Measurements from ENCODE around the gene AASS. TPM values are rescaled to one million over a fixed set of nuclear protein-coding genes. Genes with fewer than 3 reads are reported as not detected.

AASS gene
- total and polyA plus RNA-seq, 2 donors (not counting 3 experiments of a cell fraction or from before 2014, with no cell fraction given) = 11.1 to 27.8 TPM

DNA sequence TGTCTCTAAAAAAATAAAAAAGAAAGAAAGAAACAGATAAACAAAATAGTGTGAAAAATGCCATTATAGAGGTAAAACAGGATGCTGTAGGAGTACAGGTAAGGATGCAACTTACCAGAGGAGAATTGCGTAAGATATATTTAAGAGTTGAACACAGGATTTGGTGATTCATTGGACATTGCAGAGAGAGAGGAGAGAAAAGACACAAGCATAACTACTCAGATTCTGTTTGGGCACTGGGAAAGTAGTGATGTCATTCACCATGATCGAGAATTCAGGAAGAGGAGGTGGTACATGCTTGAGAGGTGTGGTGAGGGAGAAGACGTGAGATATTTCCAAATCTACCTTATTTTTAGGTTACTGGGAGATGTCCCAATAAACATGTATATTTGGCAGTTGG is 97.6 kb downstream of the AASS start:
- Histone ChIP-seq H3K27me3 (ENCODE audit: control insufficient read depth in 2 of 2, insufficient read depth in 2 of 2, low read length in 2 of 2) (no peaks in the 10 kb centered on the region), H3K4me1 (ENCODE audit: control insufficient read depth, extremely low read depth, insufficient read depth, low read length) (no peaks in the 10 kb centered on the region), H3K36me3 (ENCODE audit: control insufficient read depth in 2 of 2, extremely low read depth in 1 of 2, insufficient read depth in 2 of 2, low read length in 2 of 2) (no peaks in the 10 kb centered on the region), H3K79me2 (ENCODE audit: control insufficient read depth, insufficient read depth, low read length) (no peaks in the 10 kb centered on the region), H4K20me1 (replicated peaks; ENCODE audit: control insufficient read depth, extremely low read depth, insufficient read depth, low read length) (no peaks in the 10 kb centered on the region), H3K4me3 (replicated peaks in 1 of 3; ENCODE audit: insufficient read depth in 1 of 3, low read depth in 1 of 3, low read length in 3 of 3) (no peak overlapping the region), H3K9ac (replicated peaks; ENCODE audit: extremely low read depth, insufficient read depth, low read length) (no peak overlapping the region), H3K27ac (ENCODE audit: insufficient read depth, low read depth, low read length) (no peak overlapping the region), H3K9me3 (replicated peaks; ENCODE audit: control insufficient read depth, insufficient read depth, low read length) (no peaks in the 10 kb centered on the region), H3K9me1 (replicated peaks; ENCODE audit: control insufficient read depth, extremely low read depth, insufficient read depth, low read length) (no peaks in the 10 kb centered on the region), H2AFZ (ENCODE audit: low read depth, low read length) (no peak overlapping the region), H3K4me2 (ENCODE audit: insufficient read depth, low read length) (no peak overlapping the region)
- ChIA-PET POLR2A (no interaction called here), CTCF (no interaction called here)
- dilution Hi-C loops (cut with MboI; ENCODE audit: extremely low pct_ligation_motif_present, low sequenced_read_pairs) (no loop called here), intact Hi-C loops (cut with micrococcal nuclease) (no loop called here)
- no peak for FAIRE-seq
- DNase-seq (ENCODE audit: low read depth, low spot score) = no peak
- BruUV-seq (replicated peaks) = no TSS peak
- TF ChIP-seq JUN (IDR thresholded peaks at IDR 0.05; ENCODE audit: borderline replicate concordance, insufficient read depth, insufficient read length, low read depth) = no peak
- no peak for TF ChIP-seq POLR2A (IDR thresholded peaks at IDR 0.05; ENCODE audit: low read depth, low read length)
- TF ChIP-seq, protein P1, sequence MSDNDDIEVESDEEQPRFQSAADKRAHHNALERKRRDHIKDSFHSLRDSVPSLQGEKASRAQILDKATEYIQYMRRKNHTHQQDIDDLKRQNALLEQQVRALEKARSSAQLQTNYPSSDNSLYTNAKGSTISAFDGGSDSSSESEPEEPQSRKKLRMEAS (IDR thresholded peaks at IDR 0.05; ENCODE audit: insufficient read depth, insufficient read length) = no peak
- no peak for TF ChIP-seq EZH2 (IDR thresholded peaks at IDR 0.05; ENCODE audit: borderline replicate concordance, low read depth, low read length, severe bottlenecking)
- TF ChIP-seq FOS (IDR thresholded peaks at IDR 0.05; ENCODE audit: borderline replicate concordance, insufficient read depth, low read length) = no peak
- TF ChIP-seq POLR2AphosphoS5 (IDR thresholded peaks at IDR 0.05; ENCODE audit: insufficient read depth, low read depth, low read length) = no peak
- no peak for TF ChIP-seq GATA2 (IDR thresholded peaks at IDR 0.05; ENCODE audit: insufficient read depth, insufficient read length, low read depth, low read length)
- no peak for TF ChIP-seq MYC (IDR thresholded peaks at IDR 0.05; ENCODE audit: low read depth, low read length)

DNA sequence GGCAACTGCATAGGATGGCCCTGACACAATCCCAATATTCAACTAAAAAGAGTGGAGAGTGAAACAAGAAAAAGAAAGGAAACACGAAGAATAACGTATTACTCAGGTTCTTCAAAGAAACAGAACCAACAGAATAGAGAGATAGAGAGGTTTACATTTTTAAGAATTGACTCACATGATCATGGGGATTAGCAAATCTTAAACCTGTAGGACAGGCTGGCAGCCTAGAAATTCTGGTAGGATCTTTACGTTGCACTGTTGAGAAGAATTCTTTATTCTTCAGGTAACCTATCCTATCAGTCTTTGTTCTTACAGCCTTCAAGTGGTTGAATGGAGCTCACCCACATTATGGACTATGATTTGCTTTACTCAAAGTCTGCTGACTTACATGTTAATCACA is 103.9 kb downstream of the AASS start:
- no TSS peak for BruUV-seq (replicated peaks)
- ChIA-PET CTCF (no interaction called here), POLR2A (no interaction called here)
- Histone ChIP-seq H3K79me2 (ENCODE audit: control insufficient read depth, insufficient read depth, low read length) (no peaks in the 10 kb centered on the region), H3K36me3 (ENCODE audit: control insufficient read depth in 2 of 2, extremely low read depth in 1 of 2, insufficient read depth in 2 of 2, low read length in 2 of 2) (no peaks in the 10 kb centered on the region), H3K4me2 (ENCODE audit: insufficient read depth, low read length) (no peak overlapping the region), H3K27ac (ENCODE audit: insufficient read depth, low read depth, low read length) (no peak overlapping the region), H3K27me3 (ENCODE audit: control insufficient read depth in 2 of 2, insufficient read depth in 2 of 2, low read length in 2 of 2) (no peaks in the 10 kb centered on the region), H3K9ac (replicated peaks; ENCODE audit: extremely low read depth, insufficient read depth, low read length) (no peak overlapping the region), H2AFZ (ENCODE audit: low read depth, low read length) (no peak overlapping the region), H3K9me1 (replicated peaks; ENCODE audit: control insufficient read depth, extremely low read depth, insufficient read depth, low read length) (no peaks in the 10 kb centered on the region), H3K4me1 (ENCODE audit: control insufficient read depth, extremely low read depth, insufficient read depth, low read length) (no peaks in the 10 kb centered on the region), H3K4me3 (replicated peaks in 1 of 3; ENCODE audit: insufficient read depth in 1 of 3, low read depth in 1 of 3, low read length in 3 of 3) (no peak overlapping the region), H3K9me3 (replicated peaks; ENCODE audit: control insufficient read depth, insufficient read depth, low read length) (no peaks in the 10 kb centered on the region), H4K20me1 (replicated peaks; ENCODE audit: control insufficient read depth, extremely low read depth, insufficient read depth, low read length) (no peaks in the 10 kb centered on the region)
- intact Hi-C loops (cut with micrococcal nuclease) = no loop called here
- no peak for FAIRE-seq
- TF ChIP-seq GATA2 (IDR thresholded peaks at IDR 0.05; ENCODE audit: insufficient read depth, insufficient read length, low read depth, low read length) (no peak), MYC (IDR thresholded peaks at IDR 0.05; ENCODE audit: low read depth, low read length) (no peak)
- dilution Hi-C loops (cut with MboI; ENCODE audit: extremely low pct_ligation_motif_present, low sequenced_read_pairs) = no loop called here
- DNase-seq (ENCODE audit: low read depth, low spot score) = no peak

Data from endothelial cell of umbilical vein (primary cell).